Astrocyte (in vitro differentiated cells and primary cell): ENCODE measurements around the gene IL17RE. TPM values are rescaled to one million over a fixed set of nuclear protein-coding genes. Genes with fewer than 3 reads are reported as not detected.
A peak's percentile ranks its signal among the peaks of the same experiment; 100 is the strongest.

Source experiments
- DNase-seq: peaks from one replicate; pipeline ENCODE4 v3.0.0-alpha.2; 2010; ENCODE audit warnings: low read depth
- FAIRE-seq: peaks from 2 replicates; lab custom pipeline; 2011; peaks lifted over from hg19 to GRCh38; lab: Jason Lieb, UNC
- H2AFZ ChIP-seq: 2 replicates; pipeline ENCODE4 v1.6.0; 2012; ENCODE audit warnings: low read depth, low read length, inconsistent platforms
- H3K27ac ChIP-seq: 2 replicates; pipeline ENCODE4 v1.5.1; 2011; ENCODE audit warnings: low read depth, low read length, inconsistent platforms
- H3K27me3 ChIP-seq: 2 replicates; pipeline ENCODE4 v1.6.0; 2011; ENCODE audit warnings: low read length, inconsistent platforms; ENCODE audit not compliant: insufficient read depth
- H3K36me3 ChIP-seq: 2 replicates; pipeline ENCODE4 v1.5.1; 2011; ENCODE audit warnings: low read length, inconsistent platforms; ENCODE audit not compliant: insufficient read depth
- H3K4me1 ChIP-seq: 2 replicates; pipeline ENCODE4 v1.5.1; 2011; ENCODE audit warnings: low read length, inconsistent platforms; ENCODE audit not compliant: insufficient read depth
- H3K4me2 ChIP-seq: 2 replicates; pipeline ENCODE4 v1.6.0; 2012; ENCODE audit warnings: low read length, inconsistent platforms
- H3K4me3 ChIP-seq: 2 replicates; pipeline ENCODE4 v1.5.1; 2011; ENCODE audit warnings: low read depth, mild to moderate bottlenecking, low read length, inconsistent platforms; ENCODE audit not compliant: insufficient read depth
- H3K79me2 ChIP-seq: 2 replicates; pipeline ENCODE4 v1.6.0; 2012; ENCODE audit warnings: mild to moderate bottlenecking, low read length, inconsistent platforms; ENCODE audit not compliant: insufficient read depth
- H3K9ac ChIP-seq: 2 replicates; pipeline ENCODE4 v1.6.0; 2012; ENCODE audit warnings: mild to moderate bottlenecking, low read length, inconsistent platforms
- H3K9me3 ChIP-seq: 2 replicates; pipeline ENCODE4 v1.5.1; 2012; ENCODE audit warnings: low read depth, mild to moderate bottlenecking, low read length, inconsistent platforms; ENCODE audit not compliant: insufficient read depth
- H4K20me1 ChIP-seq: 2 replicates; pipeline ENCODE4 v1.6.0; 2012; ENCODE audit warnings: low read length, inconsistent platforms; ENCODE audit not compliant: insufficient read depth
- H3K27ac Mint-ChIP-seq: one replicate; pipeline ENCODE4 v1.8.0; 2021; ENCODE audit warnings: mild to moderate bottlenecking, mixed read lengths; ENCODE audit not compliant: unreplicated experiment
- H3K27me3 Mint-ChIP-seq: one replicate; pipeline ENCODE4 v1.8.0; 2021; ENCODE audit warnings: low read depth, mixed read lengths; ENCODE audit not compliant: unreplicated experiment
- H3K36me3 Mint-ChIP-seq: one replicate; pipeline ENCODE4 v1.8.0; 2021; ENCODE audit warnings: low read depth, mixed read lengths; ENCODE audit not compliant: unreplicated experiment
- H3K4me1 Mint-ChIP-seq: one replicate; pipeline ENCODE4 v1.8.0; 2021; ENCODE audit warnings: low read depth, mixed read lengths; ENCODE audit not compliant: unreplicated experiment
- H3K4me3 Mint-ChIP-seq: one replicate; pipeline ENCODE4 v1.8.0; 2021; ENCODE audit warnings: mild to moderate bottlenecking, moderate library complexity, mixed read lengths; ENCODE audit not compliant: unreplicated experiment
- H3K9me3 Mint-ChIP-seq: one replicate; pipeline ENCODE4 v1.8.0; 2021; ENCODE audit warnings: mild to moderate bottlenecking, mixed read lengths; ENCODE audit not compliant: unreplicated experiment
- EZH2 ChIP-seq: IDR thresholded peaks from 2 replicates; pipeline ENCODE4 v1.6.1; 2012; ENCODE audit warnings: mild to moderate bottlenecking, low read length, inconsistent platforms; ENCODE audit not compliant: insufficient read depth
- total RNA-seq: library from RNA; stranded (reverse); gene quantifications from 2 replicates; pipeline ENCODE4 v1.2.1, GENCODE V29; 2021
- TF ChIP-seq, protein P1 (sequence below): IDR thresholded peaks from 2 replicates; pipeline ENCODE4 v1.5.1; 2011; ENCODE audit warnings: low read depth, mild to moderate bottlenecking, inconsistent platforms, low read length, moderate library complexity; ENCODE audit not compliant: insufficient read depth

Gene IL17RE
- total RNA-seq, 1 donor from 2014 or later: 4.6 TPM

DNA sequence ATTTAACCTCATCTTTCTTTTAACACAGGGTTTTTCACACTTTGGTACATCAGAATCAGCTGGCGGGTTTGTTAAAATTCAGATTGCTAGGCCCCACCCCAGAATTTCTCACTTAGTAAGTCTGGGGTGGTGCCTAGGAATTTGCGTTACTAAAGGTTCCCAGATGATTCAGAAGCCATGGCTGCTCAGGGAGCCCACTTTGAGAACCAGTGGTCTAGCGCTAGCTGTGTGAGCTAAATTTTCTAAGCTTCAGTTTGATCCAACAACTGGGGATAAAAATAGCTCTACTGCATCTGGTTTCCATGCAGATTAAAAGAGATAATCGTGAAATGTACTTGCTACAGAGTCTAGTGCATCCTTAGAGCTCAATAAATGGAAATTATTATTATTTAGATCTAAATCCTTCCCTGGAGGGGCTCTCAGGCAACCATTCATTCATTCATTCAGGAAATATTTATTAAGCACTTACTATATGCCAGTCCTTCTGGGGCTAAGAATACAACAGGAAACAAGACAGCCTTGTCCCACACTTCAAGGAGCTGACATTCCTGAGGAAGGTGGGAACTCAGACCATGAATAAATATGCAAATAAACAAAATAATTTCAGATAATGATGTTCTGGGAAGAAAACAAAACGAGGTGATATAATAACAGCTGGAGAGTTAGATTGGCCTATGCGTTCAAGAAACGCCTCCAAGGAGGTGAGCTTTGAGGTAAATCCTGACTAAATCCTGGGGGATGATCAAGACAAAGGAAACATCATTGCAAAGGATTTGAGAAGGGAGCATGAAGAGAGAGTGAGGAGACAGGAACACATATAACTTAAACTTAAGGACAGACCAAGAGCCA, 18.7 kb upstream of the IL17RE start:
- peaks cover 10% of the 10 kb centered on the region for H3K4me1 Mint-ChIP-seq
- FAIRE-seq: no peak
- no peak overlapping the region for H3K4me3 ChIP-seq
- peak overlapping the region; percentile 32 for H3K27ac ChIP-seq
- H3K27ac Mint-ChIP-seq: peak overlapping the region; percentile 90
- H4K20me1 ChIP-seq: no peaks in the 10 kb centered on the region
- H3K36me3 ChIP-seq: no peaks in the 10 kb centered on the region
- H3K4me2 ChIP-seq: peak overlapping the region; percentile 73
- no peaks in the 10 kb centered on the region for H3K9me3 ChIP-seq
- H3K27me3 Mint-ChIP-seq: peaks cover under 1% of the 10 kb centered on the region
- H3K27me3 ChIP-seq: no peaks in the 10 kb centered on the region
- peaks cover 10% of the 10 kb centered on the region for H3K4me1 ChIP-seq
- peak overlapping the region; percentile 22 for H2AFZ ChIP-seq
- TF ChIP-seq, protein P1, sequence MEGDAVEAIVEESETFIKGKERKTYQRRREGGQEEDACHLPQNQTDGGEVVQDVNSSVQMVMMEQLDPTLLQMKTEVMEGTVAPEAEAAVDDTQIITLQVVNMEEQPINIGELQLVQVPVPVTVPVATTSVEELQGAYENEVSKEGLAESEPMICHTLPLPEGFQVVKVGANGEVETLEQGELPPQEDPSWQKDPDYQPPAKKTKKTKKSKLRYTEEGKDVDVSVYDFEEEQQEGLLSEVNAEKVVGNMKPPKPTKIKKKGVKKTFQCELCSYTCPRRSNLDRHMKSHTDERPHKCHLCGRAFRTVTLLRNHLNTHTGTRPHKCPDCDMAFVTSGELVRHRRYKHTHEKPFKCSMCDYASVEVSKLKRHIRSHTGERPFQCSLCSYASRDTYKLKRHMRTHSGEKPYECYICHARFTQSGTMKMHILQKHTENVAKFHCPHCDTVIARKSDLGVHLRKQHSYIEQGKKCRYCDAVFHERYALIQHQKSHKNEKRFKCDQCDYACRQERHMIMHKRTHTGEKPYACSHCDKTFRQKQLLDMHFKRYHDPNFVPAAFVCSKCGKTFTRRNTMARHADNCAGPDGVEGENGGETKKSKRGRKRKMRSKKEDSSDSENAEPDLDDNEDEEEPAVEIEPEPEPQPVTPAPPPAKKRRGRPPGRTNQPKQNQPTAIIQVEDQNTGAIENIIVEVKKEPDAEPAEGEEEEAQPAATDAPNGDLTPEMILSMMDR: no peak
- TF ChIP-seq EZH2: no peak
- no peak overlapping the region for H3K4me3 Mint-ChIP-seq
- no peaks in the 10 kb centered on the region for H3K79me2 ChIP-seq
- H3K36me3 Mint-ChIP-seq: no peaks in the 10 kb centered on the region
- peak overlapping the region; percentile 3 for H3K9ac ChIP-seq
- DNase-seq: peak; percentile 41
- H3K9me3 Mint-ChIP-seq: no peaks in the 10 kb centered on the region

DNA sequence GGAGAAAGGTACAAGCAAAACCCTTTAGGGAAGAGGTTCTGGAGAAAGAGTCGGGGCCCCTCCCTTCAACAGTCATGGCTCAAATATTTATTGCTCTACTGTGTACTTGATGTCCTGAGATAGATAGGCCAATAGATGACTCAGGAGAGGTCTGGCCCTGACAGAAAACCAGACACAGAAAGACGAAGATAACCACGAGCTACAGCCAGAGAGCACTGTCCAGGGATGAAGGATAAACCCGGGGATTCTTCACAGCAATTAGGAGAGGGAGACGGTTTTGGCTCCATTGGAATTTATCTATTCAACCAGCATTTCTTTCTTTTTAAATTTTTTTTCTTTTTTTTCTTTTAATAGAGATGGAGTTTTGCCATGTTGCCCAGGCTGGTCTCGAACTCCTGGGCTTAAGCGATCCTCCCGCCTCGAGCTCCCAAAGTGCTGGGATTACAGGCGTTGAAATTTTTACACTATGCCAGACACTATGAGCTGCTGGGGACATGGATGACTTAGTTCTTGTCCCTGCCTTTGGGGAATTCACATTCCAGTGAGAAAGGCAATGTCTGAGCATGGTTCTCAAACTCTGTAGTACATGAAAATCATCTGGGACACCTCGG, 18.0 kb upstream of the IL17RE start:
- H3K27ac ChIP-seq: peak overlapping the region; percentile 32
- H3K9ac ChIP-seq: peak overlapping the region; percentile 3
- no peaks in the 10 kb centered on the region for H3K9me3 ChIP-seq
- Mint-ChIP-seq H3K36me3 (no peaks in the 10 kb centered on the region), H3K4me3 (peak overlapping the region; percentile 66), H3K27ac (peak overlapping the region; percentile 90), H3K27me3 (no peaks in the 10 kb centered on the region), H3K4me1 (peaks cover 10% of the 10 kb centered on the region), H3K9me3 (no peaks in the 10 kb centered on the region)
- no peak for TF ChIP-seq EZH2
- TF ChIP-seq, protein P1: no peak
- no peaks in the 10 kb centered on the region for H4K20me1 ChIP-seq
- H3K36me3 ChIP-seq: no peaks in the 10 kb centered on the region
- H2AFZ ChIP-seq: peak overlapping the region; percentile 22
- peak; percentile 84 for DNase-seq
- FAIRE-seq: no peak
- peak overlapping the region; percentile 73 for H3K4me2 ChIP-seq
- H3K4me1 ChIP-seq: peaks cover 10% of the 10 kb centered on the region
- no peaks in the 10 kb centered on the region for H3K27me3 ChIP-seq
- H3K79me2 ChIP-seq: no peaks in the 10 kb centered on the region
- H3K4me3 ChIP-seq: no peak overlapping the region
